GF-D8 (cell line): ENCODE data around the gene LUC7L2.
"Not testable (repeated sequence)": the region's sequence is repeated elsewhere in the genome, so short reads cannot be mapped to it uniquely, and the experiment has no call there.

Experiments
- DNase-seq: peaks from one replicate; lab custom pipeline; 2025; lab: John Stamatoyannopoulos, UW

Gene LUC7L2

GRCh38 chr7:139396323-139396951 lies 36.7 kb downstream of the LUC7L2 start:
- DNase-seq, result no peak

GRCh38 chr7:139397192-139397591 lies 37.5 kb downstream of the LUC7L2 start:
- DNase-seq, result no peak

GRCh38 chr7:139403601-139404000 lies 43.9 kb downstream of the LUC7L2 start:
- DNase-seq, result no peak

GRCh38 chr7:139407555-139407954 lies 47.9 kb downstream of the LUC7L2 start:
- DNase-seq, result no peak

DNA sequence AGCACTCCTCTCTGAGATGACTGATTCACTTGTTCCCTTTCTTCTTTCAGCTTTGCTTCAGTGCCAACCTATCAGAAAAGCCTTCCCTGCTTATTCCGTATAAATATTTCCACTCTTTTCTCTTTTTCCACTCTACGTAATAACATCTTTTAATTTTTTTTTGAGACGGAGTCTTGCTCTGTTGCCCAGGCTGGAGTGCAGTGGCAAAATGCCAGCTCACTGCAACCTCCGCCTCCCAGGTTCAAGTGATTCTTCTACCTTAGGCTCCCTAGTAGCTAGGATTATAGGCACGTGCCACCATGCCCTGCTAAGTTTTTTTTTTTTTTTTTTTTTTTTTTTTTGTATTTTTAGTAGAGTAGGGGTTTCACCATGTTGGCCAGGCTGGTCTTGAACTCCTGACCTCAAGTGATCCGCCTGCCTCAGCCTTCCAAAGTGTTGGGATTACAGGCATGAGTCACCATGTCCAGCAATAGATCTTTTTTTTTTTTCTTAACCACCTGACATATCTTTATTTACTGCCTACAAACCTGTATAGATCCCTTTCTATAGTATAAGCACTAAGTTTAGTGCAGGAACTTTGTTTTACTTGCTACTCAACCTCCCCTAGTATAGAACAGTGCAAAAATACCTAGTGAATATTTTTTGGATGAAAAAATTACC lies 55.2 kb downstream of the LUC7L2 start:
- not testable (repeated sequence) for DNase-seq

- no peak for DNase-seq
Measured at GRCh38 chr7:139416405-139416804, 56.7 kb downstream of the LUC7L2 start.

- DNase-seq, result no peak
Measured at GRCh38 chr7:139417478-139417877, 57.8 kb downstream of the LUC7L2 start.

DNA sequence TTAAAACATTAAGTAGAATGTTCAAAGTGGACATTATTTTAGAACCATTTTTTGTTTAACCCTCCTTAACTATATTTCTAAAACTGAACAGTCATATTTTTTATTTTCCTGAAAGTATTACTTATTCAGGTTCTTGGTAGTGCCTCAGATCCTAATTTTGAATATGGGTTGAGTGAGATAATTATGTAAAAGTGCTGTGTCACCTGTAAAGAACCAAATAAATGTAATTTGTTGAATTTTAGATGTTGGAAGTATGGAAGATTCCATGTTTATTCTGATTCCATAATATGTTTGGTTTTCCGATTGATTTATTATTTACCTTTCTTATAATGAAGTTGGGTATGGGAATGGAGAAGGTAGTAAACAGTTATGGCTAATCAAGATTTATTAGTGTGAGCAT lies 61.4 kb downstream of the LUC7L2 start:
- DNase-seq, result no peak

- no peak for DNase-seq
Measured at GRCh38 chr7:139422126-139422525, 62.4 kb downstream of the LUC7L2 start.

GRCh38 chr7:139423091-139423490 lies 63.4 kb downstream of the LUC7L2 start:
- DNase-seq, result no peak

DNA sequence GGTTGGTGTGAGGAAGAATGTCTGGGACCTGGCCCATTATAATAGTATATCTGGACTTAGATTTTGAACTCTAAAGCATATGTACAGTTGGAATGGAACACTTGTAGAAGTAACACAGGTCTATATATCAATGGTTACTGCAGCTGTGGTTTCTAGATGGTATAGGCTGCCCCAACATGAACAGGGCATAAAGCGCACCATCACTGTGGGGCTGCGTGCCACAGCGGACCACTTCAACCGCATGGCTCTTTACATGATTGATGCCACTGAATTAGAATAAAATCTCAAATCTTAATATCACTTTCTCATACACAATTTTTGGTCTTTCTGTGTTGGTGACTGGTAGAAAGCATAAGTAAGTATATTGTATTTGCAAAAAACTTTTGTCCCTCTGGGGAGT lies 64.3 kb downstream of the LUC7L2 start:
- no peak for DNase-seq

GRCh38 chr7:139425701-139426100 lies 66.0 kb downstream of the LUC7L2 start:
- DNase-seq, result not testable (repeated sequence)

DNA sequence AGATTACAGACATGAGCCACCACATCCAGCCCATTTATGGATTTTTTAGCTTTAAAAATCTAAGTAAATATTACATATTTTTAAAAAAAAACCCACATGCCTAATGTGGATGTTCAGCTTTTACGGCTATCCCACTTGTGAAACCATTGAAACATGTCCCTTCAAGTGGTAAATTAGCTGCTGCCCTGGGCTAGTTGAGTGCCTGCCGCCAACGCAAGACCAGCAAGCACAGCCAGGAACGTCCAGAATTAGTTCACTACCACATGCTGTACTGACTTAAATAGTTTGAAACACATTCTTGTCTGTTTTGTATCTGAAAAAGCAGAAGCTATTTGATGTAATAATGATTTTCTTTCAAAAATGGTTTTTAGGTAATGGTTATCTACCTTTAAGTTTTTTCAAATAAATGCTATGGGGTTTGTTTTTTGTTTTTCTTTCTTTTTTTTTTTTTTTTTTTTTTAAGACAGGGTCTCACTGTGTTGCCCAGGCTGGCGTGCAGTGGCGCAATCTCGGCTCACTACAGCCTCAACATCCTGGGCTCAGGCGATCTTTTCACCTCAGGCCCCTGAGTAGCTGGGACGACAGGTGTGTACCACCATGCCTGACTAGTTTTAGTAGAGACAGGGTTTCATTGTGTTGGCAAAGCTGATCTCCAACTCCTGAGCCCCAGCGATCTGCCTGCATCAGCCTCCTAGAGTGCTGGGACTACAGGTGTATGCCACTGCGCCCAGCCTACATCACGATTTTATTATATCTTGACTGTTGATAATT lies 66.7 kb downstream of the LUC7L2 start:
- no peak for DNase-seq

DNA sequence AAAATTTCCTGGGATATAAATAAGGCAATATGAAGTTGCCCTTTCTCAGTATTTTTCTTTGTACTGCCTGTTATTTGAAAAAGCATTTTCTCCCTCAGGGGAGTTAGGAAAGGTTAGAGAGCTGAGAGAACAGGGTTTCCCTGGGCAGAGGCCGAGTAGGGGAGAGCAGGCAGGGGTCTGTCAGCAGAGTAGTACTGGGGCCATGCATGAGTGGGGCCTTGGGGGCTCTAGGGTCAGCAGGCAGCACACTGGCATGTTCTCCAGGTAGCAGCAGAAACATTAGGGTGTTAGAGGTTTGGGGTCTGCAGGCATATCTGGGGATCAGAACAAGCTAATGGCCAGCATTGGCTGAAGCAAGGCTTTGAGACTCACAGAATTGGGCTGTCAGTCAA lies 67.3 kb downstream of the LUC7L2 start:
- no peak for DNase-seq

GRCh38 chr7:139427788-139428187 lies 68.1 kb downstream of the LUC7L2 start:
- DNase-seq, result no peak

DNA sequence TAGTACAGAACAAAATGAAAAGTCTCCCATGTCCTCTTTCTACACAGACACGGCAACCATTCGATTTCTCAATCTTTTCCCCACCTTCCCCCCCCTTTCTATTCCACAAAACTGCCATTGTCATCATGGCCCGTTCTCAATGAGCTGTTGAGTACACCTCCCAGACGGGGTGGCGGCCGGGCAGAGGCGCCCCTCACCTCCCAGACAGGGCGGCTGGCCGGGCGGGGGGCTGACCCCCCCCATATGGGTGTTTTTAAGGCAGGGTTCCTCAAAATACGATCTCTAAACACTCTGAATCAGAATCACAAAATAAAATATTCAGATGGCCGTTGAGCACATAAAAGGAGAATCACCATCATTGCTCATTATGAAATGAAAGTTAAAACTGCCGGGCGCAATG lies 70.0 kb downstream of the LUC7L2 start:
- not testable (repeated sequence) for DNase-seq

- DNase-seq, result no peak
Measured at GRCh38 chr7:139430443-139430842, 70.7 kb downstream of the LUC7L2 start.

DNA sequence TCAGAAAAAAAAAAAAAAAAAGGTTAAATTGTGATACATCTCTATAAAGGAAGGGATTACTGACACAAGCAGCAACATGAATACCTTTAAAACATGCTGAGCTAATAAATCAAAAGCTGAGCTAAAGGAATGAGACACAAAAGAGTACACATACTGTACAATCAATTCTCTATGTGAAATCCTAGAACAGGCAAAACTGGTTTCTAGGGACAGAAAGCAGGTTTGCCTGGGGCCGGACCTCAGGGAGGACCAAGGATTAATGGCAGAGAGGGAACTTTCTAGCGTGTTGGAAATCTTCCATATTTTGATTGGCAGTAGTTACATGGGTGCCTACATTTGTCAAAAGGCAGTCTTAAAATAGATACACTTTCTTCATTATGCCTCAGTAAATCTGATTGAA lies 71.3 kb downstream of the LUC7L2 start:
- no peak for DNase-seq

DNA sequence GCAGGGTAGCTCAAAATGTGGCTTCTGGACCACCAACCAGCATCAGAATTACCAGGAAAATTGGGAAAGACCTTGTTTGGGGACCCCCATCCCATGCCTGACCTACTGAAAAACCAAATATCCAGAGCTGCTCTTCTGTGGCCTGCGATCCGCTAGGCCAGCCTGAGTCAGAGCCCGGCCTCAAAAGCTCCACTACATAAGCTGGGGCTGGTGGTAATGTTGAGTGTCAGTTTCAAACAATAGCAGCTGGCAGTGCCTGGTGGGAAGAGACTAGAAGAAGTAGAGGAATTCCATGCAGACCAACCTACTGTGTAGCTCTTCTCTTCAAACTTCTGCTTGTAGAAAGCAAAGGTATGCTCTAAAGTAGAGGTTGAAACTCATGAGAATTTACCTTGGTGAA lies 71.8 kb downstream of the LUC7L2 start:
- no peak for DNase-seq

GRCh38 chr7:139436806-139437205 lies 77.1 kb downstream of the LUC7L2 start:
- DNase-seq, result no peak

GRCh38 chr7:139439375-139439774 lies 79.7 kb downstream of the LUC7L2 start:
- DNase-seq, result no peak

- no peak for DNase-seq
Measured at GRCh38 chr7:139441961-139442360, 82.3 kb downstream of the LUC7L2 start.
